Mesodermal cell (in vitro differentiated cells): Measurements from ENCODE around the gene TRIL.

Source experiments
- H3K27ac ChIP-seq: 2 replicates; pipeline ENCODE4 v1.7.0; 2013; ENCODE audit warnings: mild to moderate bottlenecking, low read depth, low read length, moderate library complexity; ENCODE audit not compliant: severe bottlenecking
- H3K36me3 ChIP-seq: 2 replicates; pipeline ENCODE4 v1.7.1; 2013; ENCODE audit warnings: mild to moderate bottlenecking, low read length, moderate library complexity; ENCODE audit not compliant: control insufficient read depth, insufficient read depth
- H3K4me1 ChIP-seq: one replicate; pipeline ENCODE4 v1.7.1; 2013; ENCODE audit warnings: mild to moderate bottlenecking, low read length; ENCODE audit not compliant: insufficient read depth, control insufficient read depth, poor library complexity, severe bottlenecking
- H3K4me3 ChIP-seq: 2 replicates; pipeline ENCODE4 v1.7.0; 2013; ENCODE audit warnings: low read length, control low read depth, mild to moderate bottlenecking; ENCODE audit not compliant: insufficient read depth, poor library complexity, severe bottlenecking; ENCODE audit errors: extremely low read depth
- H3K9me3 ChIP-seq: 2 replicates; pipeline ENCODE4 v1.7.1; 2013; ENCODE audit warnings: mild to moderate bottlenecking, low read length, moderate library complexity; ENCODE audit not compliant: control insufficient read depth
- WGBS, 2 experiments: methylation state at CpG; one replicate each; pipeline ENCODE4 v1.1.5; 2013; ENCODE audit warnings: missing lambda C conversion rate in 2 of 2; ENCODE audit not compliant: insufficient coverage in 2 of 2; 5-methylcytosine and 5-hydroxymethylcytosine counted together

TRIL gene

GRCh38 chr7:28957064-28957750, 923 bp downstream of the TRIL start:
- 6 to 8% methylated on average over 59 of the region's 59 CpGs for WGBS, 2 experiments
- Histone ChIP-seq H3K4me1 (no peaks in the 10 kb centered on the region), H3K4me3 (peak overlapping the region; percentile 45), H3K36me3 (no peaks in the 10 kb centered on the region), H3K9me3 (no peaks in the 10 kb centered on the region), H3K27ac (no peak overlapping the region)

GRCh38 chr7:28956608-28957063, 1.5 kb downstream of the TRIL start:
- Histone ChIP-seq H3K4me3 (peak overlapping the region; percentile 45), H3K27ac (no peak overlapping the region), H3K36me3 (no peaks in the 10 kb centered on the region), H3K9me3 (no peaks in the 10 kb centered on the region), H3K4me1 (no peaks in the 10 kb centered on the region)
- WGBS, 2 experiments: 1 to 2% methylated on average over 31 to 34 of the region's 39 CpGs

DNA sequence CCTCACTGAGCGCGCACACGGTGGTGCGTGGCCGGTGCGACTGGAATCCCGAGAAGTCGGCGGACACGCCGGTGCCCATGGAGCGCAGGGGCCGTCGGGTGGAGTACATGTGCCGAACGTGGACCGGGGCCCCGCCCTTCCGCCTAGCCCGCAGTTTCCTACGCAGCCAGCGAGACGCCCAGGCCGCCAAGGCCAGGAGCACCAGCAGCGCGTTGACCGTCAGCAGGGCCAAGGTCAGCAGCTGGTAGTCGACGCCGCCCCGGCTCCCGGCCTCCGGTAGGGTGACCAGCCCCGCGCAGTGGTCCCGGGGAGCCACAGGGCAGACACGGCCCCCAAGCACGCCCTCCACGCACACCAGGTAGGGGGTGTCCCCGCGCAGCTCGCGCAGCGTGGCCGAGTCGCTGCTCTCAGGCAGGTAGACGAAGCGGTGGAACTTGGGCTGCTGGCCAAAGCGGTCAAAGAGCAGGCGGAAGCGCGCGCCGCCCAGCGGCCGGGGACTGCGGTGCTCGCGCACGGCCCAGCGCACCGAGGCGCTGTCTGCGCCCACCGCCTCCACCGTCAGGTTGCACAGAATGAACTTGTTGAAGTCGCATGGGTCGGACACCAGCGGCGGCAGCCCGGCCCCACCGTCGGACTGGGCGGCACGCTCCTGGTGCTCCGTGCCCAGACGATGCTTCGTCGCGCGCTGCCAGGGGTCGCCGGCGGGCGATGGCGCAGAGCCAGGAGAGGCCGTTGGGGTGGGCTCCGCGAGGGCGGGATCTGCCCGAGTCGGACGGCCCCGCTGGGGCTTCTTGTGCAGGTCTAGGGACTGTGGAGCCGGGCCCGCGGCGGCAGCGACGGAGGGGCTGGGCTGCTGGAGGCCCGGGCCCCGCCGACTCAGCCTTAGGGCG, 2.2 kb downstream of the TRIL start:
- no peaks in the 10 kb centered on the region for H3K4me1 ChIP-seq
- 37 to 46% methylated on average over 82 to 104 of the region's 104 CpGs for WGBS, 2 experiments
- H3K36me3 ChIP-seq: no peaks in the 10 kb centered on the region
- H3K27ac ChIP-seq: no peak overlapping the region
- H3K9me3 ChIP-seq: no peaks in the 10 kb centered on the region
- H3K4me3 ChIP-seq: peak overlapping the region; percentile 45

DNA sequence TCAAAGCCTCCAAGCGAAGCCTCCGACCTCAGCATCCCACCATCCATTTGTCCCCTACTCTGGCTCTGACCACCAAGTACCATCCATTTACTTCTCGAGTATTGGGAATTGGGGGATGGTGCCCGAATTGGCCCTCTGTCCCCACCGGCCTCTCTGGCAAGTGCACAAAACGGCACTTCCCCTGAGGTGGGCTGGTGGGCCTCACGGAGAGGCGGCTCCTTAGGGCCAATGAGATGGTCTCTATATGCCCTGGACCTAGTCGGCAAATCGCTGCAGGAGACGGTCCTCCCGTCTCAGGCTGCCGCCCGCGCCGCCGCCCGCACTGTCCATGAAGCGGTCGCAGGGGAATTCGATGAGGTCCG, 2.8 kb downstream of the TRIL start:
- Histone ChIP-seq H3K36me3 (no peaks in the 10 kb centered on the region), H3K4me3 (no peak overlapping the region), H3K9me3 (no peaks in the 10 kb centered on the region), H3K4me1 (no peaks in the 10 kb centered on the region), H3K27ac (no peak overlapping the region)
- WGBS, 2 experiments: 95 to 96% methylated on average over 20 to 22 of the region's 22 CpGs

DNA sequence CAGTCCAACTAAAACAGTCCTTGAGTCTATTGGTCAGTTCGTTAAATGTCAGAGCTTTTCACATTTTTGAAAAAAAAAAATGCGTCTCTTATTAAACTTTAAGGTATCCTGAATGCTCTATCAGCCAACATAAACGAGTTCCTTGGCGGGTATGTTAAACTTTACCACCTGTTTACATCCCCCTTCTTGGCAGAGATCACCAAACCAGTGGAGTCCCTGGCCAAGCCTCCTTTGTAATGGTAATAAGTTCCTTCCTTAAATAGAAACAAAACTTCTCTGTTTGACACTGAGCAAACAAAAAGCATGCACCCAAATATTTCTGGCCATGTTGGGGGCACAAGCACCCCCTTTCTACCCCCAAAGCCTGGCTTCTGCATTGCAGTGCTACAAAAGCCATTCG, 3.2 kb downstream of the TRIL start:
- H3K9me3 ChIP-seq: no peaks in the 10 kb centered on the region
- WGBS, 2 experiments: 85 to 89% methylated on average over 3 to 5 of the region's 5 CpGs
- H3K4me3 ChIP-seq: no peak overlapping the region
- no peak overlapping the region for H3K27ac ChIP-seq
- no peaks in the 10 kb centered on the region for H3K4me1 ChIP-seq
- no peaks in the 10 kb centered on the region for H3K36me3 ChIP-seq

- Histone ChIP-seq H3K4me1 (no peaks in the 10 kb centered on the region), H3K36me3 (no peaks in the 10 kb centered on the region), H3K4me3 (no peak overlapping the region), H3K9me3 (no peaks in the 10 kb centered on the region), H3K27ac (no peak overlapping the region)
These were observed 3.7 kb downstream of the TRIL start for GRCh38 chr7:28954471-28954870.

DNA sequence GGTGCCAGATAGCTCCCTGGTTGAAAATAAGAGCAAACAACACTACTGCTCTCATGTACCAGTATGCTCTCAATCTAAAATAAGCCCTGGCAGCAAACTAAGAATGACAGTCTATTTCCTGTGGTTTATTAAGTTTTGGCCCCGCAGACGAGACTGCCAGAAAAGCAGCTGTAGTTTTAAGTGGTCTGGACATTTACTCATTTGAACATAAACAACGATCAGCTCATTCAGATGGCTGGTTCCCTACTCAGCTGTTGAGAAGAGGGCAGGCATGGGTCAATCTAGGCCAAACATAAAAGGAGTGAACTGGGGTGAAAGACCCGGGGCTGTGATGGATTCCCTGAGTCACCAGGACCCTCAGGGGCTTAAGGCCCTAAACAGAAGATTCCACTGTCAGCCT, 4.5 kb downstream of the TRIL start:
- no peak overlapping the region for H3K4me3 ChIP-seq
- WGBS, 2 experiments: 78 to 82% methylated on average over 4 of the region's 4 CpGs
- H3K9me3 ChIP-seq: no peaks in the 10 kb centered on the region
- H3K4me1 ChIP-seq: no peaks in the 10 kb centered on the region
- H3K36me3 ChIP-seq: no peaks in the 10 kb centered on the region
- H3K27ac ChIP-seq: peak overlapping the region; percentile 52

GRCh38 chr7:28942168-28942567, 16.0 kb downstream of the TRIL start:
- 100% methylated on average over 1 to 2 of the region's 3 CpGs for WGBS, 2 experiments
- Histone ChIP-seq H3K27ac (peak overlapping the region; percentile 33), H3K9me3 (peaks cover 3% of the 10 kb centered on the region), H3K4me3 (no peak overlapping the region), H3K4me1 (peaks cover 10% of the 10 kb centered on the region), H3K36me3 (no peaks in the 10 kb centered on the region)

- Histone ChIP-seq H3K4me1 (peaks cover 10% of the 10 kb centered on the region), H3K27ac (peak overlapping the region; percentile 33), H3K4me3 (no peak overlapping the region), H3K9me3 (peaks cover 3% of the 10 kb centered on the region), H3K36me3 (no peaks in the 10 kb centered on the region)
- 81 to 94% methylated on average over 2 to 5 of the region's 5 CpGs for WGBS, 2 experiments
These were observed 16.5 kb downstream of the TRIL start for GRCh38 chr7:28941633-28942032.

DNA sequence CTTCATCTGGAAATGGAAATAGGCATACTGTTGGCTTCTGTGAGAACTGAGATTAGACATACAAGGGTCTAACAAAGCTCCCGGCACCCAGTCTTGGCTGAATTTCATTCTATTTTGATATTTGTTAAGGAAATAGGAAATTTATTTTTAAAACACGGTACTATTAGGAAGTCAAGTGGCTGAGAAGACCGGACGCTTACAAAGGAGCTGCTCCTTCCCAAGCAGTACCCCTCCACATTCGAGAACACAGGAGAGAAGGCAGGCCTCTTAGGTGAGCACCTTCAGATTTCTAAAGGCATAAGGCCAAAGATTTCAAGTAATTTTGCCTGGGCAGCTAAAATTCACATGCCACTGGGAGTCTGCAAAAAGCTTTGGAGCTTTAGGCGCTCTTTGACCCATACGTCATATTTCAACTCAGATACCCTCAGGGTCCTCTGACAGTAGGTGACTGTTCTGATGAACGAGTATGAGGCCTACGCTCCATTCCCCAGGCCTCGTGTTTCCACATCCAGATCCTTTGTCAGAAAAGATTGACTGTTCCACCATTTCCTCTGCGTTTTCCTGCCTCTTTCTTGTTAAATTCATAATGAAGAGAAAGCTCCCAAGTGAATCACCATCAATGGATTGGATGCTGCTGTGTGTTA, 17.3 kb downstream of the TRIL start:
- H3K4me1 ChIP-seq: peaks cover 10% of the 10 kb centered on the region
- peak overlapping the region; percentile 33 for H3K27ac ChIP-seq
- 89 to 92% methylated on average over 9 to 10 of the region's 11 CpGs for WGBS, 2 experiments
- H3K4me3 ChIP-seq: no peak overlapping the region
- H3K9me3 ChIP-seq: no peaks in the 10 kb centered on the region
- H3K36me3 ChIP-seq: no peaks in the 10 kb centered on the region
